GM12874 (cell line): ENCODE results near the gene TMEM145.

Experiments
- TF ChIP-seq, protein P1 (sequence below): IDR thresholded peaks from 2 replicates; pipeline ENCODE4 v1.5.1; 2011; ENCODE audit warnings: low read depth, mild to moderate bottlenecking, control low read depth, low read length, moderate library complexity; ENCODE audit not compliant: insufficient read depth

The TMEM145 gene

DNA sequence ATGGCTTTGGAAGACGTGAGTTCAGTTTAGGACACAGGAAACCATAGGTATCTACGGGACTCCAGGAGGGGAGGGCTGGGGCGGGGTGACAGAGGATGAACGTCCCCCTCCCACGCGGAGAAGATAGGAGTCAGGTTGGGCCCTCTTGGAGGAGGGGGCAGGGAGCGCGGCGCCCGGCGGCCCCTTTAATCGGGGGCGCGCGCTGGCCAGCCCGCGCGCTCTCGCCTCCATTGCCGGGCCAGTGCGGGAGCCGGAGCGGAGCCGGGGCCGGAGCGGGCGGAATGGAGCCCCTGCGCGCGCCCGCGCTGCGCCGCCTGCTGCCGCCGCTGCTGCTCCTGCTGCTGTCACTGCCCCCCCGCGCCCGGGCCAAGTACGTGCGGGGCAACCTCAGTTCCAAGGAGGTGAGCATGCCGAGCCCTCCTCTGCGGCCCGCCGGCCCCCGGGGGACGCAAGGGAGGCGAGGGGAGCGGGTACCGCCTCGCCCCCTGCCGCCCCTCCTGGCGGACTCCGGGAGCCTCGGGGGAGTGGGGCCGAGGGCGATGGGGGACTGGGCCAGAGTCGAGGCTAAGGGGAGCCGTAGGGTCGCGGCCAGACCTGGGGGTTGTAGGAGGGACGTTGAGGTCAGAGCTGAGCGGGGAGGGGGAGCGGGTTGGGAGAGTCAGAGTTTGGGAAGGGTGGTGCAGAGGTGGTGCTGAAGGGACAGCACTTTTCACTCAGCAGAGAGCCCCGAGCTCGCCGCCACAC is at the start of gene TMEM145:
Gene TMEM145 (plus strand): TSS at position 214 of the 744 bp plus-strand sequence. CDS start 68 bp downstream, at position 282.
- TF ChIP-seq, protein P1, sequence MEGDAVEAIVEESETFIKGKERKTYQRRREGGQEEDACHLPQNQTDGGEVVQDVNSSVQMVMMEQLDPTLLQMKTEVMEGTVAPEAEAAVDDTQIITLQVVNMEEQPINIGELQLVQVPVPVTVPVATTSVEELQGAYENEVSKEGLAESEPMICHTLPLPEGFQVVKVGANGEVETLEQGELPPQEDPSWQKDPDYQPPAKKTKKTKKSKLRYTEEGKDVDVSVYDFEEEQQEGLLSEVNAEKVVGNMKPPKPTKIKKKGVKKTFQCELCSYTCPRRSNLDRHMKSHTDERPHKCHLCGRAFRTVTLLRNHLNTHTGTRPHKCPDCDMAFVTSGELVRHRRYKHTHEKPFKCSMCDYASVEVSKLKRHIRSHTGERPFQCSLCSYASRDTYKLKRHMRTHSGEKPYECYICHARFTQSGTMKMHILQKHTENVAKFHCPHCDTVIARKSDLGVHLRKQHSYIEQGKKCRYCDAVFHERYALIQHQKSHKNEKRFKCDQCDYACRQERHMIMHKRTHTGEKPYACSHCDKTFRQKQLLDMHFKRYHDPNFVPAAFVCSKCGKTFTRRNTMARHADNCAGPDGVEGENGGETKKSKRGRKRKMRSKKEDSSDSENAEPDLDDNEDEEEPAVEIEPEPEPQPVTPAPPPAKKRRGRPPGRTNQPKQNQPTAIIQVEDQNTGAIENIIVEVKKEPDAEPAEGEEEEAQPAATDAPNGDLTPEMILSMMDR, result no peak

DNA sequence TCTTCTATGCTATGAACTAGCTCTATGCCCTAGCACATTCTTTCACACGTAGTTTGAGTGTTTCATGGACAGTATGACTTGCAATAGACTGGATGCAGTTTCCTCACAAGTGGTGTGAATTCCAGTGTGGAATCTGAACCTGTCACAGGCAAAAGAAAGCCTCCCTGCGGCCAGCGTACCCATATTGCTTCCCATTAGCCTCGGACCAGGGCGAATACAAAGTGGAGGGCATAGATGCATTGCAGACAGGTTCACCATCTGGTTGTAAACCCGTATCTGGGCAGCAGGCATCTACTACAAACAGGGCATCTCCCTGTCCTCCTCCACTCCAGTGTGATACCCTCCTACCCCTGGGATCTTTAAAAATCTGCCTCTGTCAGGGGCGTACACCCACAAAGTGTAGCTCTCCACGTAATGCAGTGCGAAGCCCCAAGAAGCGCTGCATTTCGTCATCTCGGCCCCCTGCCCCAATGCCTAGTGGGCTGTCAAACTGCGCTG is 45.4 kb upstream of the TMEM145 start:
- TF ChIP-seq, protein P1, result no peak

DNA sequence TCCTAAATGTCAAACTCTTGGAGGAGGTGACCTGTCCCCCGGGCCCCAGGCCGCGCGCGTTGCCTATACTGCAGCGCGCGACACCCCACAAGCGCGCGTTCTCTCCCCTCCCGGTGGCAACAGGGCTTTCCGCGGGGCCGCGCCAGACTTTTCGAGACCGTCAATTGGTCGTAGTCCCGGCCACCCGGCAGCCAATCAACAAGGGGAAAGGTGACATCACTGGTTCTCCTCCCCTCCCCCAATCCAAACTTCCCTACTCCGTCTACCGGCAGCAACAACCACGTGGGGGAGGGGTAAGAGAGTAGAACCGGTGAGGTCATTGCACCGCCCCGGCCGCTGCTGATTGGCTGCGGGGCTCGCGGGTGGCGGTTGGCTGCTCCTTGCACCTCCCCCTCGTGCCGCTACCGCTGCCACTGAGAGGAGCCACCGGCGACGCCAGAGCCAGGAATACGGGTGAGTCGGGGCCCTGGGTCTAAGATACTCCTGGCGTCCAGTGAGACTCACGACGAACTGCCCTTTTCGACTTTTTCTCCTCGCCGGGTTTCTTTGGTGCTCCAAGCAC is 44.9 kb upstream of the TMEM145 start:
- TF ChIP-seq, protein P1, result no peak

DNA sequence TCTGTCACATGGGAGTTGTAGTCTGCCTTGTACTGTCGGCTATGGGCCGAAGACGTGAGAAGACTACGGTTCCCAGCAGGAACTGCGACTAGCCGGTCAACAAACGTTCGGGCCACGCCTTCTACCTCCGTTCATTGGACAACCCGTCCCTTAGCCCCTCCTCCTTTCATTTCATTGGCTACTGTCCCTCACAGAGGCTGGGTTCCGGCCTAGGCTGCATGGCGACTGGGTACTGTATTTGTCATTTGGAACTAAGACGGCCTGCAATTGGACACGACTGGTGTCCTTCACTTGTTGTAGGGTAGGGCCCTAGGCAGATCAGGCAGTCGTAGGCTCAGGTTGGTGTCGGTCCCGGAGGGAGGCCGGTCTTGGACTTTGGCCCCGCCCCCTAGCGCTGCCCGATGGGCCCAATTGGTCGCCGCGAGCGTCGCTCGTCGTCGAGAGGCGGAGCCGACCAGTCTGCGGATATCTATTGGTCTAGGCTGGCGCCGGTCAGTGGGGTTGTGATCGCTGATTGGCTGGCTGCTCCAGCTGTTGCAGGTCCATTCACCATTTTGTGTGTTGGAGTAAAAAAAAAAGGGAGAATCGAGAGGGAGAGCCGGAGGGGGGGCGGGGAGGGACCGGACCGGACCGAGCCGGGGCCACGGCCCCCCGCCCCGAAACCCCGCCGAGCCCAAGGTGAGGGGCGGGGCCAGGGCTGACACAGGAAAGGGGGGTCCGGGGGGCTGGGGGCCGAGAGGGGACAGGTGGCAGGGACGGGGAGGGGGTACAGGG is 44.2 kb upstream of the TMEM145 start, which contains the start of gene CIC:
Gene CIC (plus strand): TSS at position 549 of the 774 bp plus-strand sequence. CDS start 2,532 bp downstream, outside the sequence.
- TF ChIP-seq, protein P1, result no peak

DNA sequence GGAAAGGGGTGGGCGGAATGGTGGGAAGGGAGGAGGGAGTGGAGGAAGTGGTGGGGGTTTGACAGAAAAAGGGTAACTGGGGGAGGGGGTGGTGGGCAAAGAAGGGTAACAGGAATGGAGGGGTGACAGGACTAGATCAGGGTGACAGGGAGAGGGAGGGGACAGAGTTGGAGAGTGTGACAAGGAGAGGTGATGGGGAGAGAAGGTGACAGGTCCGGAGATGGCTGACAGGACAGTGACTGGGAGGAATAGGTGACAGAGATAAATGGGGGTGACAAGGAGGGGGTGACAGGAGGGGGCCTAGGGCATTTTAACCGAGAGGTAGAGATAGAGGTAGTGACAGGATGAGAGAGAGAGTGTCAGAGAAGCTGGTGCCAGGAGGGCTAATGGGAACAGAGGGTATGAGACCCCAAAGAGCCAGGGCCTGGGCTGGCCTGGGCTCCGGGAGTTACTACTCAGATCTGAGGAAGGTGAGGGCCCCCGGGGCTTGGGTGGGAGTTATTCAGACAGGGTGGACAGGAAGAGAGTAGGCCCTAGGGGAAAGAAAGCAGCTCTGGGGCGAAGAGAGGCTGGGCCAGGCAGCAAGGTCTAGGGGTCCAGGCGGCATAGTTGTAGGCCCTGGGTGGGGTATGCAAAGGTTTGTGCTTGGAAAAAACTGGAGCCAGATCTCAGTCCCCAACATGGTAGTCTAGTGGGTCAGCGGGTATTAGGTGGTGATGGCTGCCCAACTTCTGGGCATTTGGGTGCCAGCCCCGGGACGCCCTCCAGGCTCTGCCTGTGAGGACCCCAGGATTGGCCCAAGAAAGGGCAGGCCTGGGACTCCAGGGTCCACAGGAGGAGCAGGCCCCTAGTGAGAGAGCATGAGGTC is 43.4 kb upstream of the TMEM145 start:
- TF ChIP-seq, protein P1, result no peak

DNA sequence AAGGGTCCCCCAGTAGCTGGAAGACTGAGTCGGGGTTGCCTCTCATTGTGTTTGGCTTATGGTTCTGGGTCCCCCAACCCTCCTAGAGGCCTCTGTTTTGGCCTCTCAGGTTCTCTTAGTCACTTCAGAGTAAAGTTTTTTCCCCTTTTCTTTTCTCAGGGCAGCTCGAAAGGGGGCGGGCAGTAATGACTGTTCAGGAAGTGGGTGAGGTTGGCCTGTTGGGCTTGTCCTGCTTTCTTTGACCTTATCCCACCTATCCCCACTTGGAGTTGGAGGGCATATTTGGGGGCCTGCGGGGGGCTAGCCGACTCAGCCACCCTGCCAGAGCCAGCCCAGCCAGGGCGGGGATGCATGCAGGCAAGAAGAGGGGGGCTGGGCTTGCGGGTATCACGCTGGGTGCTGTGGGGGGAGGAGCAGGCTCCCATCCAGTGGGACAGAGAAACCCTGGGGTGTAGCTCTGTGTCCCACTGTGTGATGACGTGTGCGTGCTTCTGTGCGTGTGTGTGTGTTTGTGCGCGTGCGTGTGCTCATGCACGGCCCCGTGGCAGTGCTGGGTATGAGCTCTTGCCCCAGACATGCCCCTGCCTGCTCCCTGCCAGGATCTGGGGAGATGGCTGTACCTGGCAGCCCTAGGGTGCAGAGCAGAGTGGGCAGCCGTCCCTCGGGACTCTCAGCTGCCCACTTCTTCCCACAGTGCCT is 42.6 kb upstream of the TMEM145 start:
- TF ChIP-seq, protein P1, result no peak
